NAMALWA (cell line): ENCODE results near the gene SELENOT.
"Not testable (repeated sequence)": the region's sequence is repeated elsewhere in the genome, so short reads cannot be mapped to it uniquely, and the experiment has no call there.

Experiments
- DNase-seq: peaks from one replicate; pipeline ENCODE4 v3.0.0-alpha.2; 2015; ENCODE audit warnings: low spot score

The SELENOT gene, protein sequence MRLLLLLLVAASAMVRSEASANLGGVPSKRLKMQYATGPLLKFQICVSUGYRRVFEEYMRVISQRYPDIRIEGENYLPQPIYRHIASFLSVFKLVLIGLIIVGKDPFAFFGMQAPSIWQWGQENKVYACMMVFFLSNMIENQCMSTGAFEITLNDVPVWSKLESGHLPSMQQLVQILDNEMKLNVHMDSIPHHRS

DNA sequence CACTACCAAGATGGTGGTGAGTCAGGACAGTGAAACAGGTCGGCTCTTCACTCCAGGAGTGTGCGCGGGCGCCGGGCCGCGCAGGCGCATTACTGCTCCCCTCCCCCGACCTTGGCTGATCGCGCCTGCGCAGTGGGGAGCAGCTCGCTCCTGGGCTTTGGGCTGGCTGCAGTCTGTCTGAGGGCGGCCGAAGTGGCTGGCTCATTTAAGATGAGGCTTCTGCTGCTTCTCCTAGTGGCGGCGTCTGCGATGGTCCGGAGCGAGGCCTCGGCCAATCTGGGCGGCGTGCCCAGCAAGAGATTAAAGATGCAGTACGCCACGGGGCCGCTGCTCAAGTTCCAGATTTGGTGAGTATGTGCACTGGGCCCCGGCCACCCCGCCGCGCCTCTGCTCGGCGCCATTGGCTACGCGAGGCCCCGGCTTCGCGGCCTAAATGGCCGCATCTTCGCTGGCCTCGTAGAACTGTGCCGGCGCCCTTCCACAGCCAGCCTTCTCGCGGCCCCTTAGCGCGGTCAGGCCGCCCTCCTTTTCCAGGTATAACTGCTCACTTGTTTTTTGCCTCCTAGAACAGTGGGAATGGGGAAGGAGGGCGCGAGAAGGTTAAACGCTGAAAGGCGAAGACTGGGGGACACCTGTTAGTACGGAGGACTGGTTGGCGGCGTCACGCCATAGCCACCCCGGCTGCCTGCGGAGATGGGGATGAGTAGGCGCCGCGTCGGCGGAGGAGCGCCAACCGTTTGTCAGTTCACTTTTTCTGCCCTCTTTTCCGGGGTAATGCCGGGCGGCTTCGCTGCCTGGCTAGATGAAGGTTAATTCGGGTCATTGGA is at the start of gene SELENOT:
SELENOT (plus strand) TSS at position 169 of the 827 bp plus-strand sequence; CDS start at position 211, 42 bp downstream.
- DNase-seq = peak; percentile 98

DNA sequence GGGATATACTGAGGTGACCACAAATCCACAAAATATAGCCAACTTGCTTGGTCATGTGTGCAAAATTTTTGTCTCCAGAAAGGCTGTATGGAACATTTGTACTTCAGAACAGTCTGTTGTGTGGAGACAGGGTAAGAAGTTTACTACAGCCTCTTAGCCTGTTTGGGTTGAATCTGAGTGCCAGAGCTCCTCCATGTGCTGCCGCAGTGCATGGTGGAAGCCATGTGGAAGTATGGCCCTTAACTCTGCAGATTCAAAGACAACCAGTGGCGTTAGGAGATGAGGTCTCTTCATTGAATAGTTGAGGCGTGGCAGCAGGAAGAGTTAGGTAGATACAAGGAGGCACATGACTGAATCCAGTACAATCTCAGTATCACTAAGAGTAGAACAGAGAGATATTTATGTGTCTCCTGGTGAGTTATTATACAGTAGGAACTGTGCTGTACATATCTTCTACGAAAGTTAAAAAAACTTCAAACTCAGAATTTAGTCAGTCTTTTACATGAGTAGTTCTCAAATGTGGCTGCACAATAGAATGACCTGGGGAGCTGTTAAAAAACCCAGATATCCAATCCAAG is 47.2 kb upstream of the SELENOT start:
- no peak for DNase-seq

- no peak for DNase-seq
Observed at GRCh38 chr3:150556792-150557191, 46.3 kb upstream of the SELENOT start.

- no peak for DNase-seq
Observed at GRCh38 chr3:150557725-150558124, 45.4 kb upstream of the SELENOT start.

DNA sequence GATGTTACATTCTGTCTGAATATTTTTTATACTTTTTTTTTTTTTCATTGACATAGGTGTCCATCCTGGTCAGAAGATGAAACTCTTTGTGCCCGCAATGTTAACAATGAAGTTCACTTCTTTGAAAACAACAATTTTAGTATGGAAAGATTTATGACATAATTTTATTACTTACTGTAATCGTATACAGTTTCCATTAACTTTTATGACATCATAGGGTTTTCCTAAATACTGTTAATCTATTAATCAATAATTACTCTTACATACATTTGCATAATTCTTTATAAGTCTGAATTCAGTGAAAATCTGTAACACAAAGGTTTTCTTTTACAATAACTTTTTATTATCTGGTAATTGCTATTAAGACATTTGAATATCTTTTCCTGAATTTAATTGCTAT is 38.9 kb upstream of the SELENOT start:
- no peak for DNase-seq

DNA sequence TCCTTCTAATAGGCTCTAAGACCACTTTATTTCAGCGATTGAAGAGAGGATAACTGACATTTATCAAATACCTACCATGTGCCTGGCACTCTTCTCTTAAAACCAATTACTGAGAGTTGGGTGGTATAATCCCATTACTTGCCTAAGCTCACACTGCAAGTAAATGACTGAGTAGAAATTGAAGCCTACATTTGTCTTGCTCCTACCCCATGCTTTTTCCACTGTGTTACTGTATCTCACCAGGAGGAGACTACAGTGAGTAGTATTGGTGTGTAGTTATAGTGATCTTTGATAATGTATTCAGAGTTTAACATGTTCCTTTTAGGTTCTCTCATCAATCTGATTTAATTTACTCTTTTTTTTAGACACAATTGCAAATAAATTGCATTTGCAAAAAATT is 35.8 kb upstream of the SELENOT start:
- no peak for DNase-seq

DNA sequence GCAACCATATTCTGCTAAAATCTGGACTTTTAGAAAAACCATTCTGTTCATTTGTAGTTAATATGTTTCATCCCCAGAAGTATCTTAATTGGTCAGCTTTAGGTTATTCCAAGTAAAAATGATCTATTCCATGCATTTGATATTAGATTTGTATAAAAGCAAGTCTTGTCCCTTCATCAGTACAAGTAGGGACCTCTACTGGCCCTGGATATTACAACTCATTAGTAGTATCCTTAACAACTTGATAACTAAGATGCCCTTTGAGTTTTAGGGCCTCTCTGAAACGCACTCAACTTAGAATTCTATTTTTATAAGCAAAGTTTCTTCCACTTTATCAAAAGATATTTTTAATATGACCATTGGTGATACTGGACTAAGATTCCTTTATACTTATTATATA is 25.3 kb upstream of the SELENOT start:
- no peak for DNase-seq

DNA sequence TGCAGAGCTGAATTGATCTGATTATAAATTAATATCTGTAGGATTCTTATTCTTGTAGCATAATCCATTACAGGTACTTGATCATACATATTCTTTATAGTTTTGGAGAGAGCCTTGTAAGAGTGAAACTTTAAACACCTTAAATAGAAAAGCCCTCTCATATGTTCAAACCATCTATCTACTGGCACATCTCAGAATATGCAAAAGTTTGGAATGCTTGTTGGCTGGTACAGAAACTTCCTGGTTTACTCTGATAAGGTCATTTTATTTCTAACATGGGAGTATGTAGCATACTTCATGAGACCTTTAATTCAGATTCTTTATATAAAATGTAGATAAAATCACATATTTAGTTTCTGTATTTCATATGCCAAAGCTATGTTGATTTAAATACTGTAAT is 21.9 kb upstream of the SELENOT start:
- DNase-seq = no peak

- DNase-seq = no peak
Observed at GRCh38 chr3:150582620-150583019, 20.5 kb upstream of the SELENOT start.

DNA sequence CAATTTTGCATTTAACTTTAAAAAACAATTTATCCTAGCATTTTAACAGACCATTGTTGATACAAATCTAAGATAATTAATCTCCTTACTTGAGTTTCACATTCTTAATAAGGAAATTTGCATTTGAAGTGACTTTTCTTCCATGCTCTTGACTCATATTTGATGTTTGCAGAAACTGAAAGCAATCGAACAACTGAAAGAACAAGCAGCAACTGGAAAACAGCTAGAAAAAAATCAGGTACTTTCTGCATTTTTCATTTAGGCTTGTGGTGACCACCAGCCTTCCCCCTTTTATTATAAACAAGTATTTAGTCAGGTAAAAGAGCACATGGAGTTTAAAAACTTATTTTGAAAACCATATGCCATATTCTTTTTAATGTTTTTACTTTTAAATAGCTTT is 20.1 kb upstream of the SELENOT start:
- DNase-seq = no peak

GRCh38 chr3:150588027-150588830 is 14.9 kb upstream of the SELENOT start:
- no peak for DNase-seq

DNA sequence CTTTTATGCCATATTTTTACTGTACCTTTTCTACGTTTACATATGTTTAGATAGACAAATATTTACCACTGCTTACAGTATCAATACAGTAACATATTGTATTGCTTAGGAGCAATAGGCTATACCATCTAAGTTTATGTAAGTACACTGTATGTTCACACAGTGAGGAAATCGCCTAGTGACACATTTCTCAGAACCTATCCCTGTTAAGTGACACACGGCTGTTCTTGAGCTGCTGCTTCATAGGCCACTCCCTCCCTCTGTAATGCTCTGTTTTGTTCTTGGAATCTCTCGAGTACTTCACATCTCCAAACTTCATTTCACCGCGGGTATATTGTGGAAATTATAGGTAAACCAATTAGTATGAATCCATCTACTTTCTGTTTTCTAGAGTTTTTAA is 13.4 kb upstream of the SELENOT start:
- DNase-seq = no peak

DNA sequence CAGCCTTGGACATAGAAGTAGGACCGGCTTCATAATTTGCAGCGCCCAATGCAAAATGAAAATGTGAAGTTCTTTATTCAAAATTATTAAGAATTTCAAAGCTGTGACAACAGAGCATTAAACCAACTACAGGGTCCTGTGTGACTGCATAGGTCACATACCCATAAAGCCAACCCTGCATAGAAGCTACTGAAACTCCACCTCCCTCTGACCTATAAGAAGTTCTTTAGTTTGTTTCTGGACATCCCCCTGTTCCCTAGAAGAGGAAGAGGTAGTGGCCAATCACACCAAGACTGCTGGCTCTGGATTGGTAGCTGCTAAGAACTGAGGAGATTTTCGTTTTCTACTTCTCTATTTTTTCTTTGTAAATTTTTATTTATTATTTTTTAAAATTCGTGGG is 9.0 kb upstream of the SELENOT start:
- DNase-seq = no peak

GRCh38 chr3:150597646-150598045 is 5.5 kb upstream of the SELENOT start:
- no peak for DNase-seq

DNA sequence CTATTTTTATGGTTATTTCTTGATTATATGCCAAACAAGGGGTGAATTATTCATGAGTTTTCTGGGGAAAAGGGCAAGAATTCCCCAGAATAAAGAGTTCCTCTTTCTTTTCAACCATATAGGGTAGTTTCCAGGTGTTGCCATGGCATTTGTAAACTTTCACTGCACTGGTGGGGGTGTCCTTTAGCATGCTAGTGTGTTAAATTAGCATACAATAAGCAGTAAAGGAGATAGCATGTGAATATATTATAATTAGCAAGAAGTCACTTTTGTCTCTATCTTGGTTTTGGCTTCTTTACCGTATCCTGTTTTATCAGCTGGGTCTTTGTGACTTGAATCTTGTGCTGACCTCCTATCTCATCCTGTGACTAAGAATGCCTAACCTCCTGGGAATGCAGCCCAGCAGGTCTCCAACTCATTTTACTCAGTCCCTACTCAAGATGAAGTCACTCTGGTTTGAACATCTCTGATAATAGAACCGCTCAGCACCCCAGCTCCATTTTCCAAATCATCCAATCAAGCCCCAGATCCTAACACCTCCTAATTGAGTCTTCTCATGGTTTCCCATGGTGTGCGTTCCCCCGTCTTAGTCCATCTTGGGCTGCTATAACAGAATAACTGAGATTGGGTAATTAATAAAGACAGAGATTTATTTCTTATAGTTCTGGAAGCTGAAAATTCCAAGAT is 3.4 kb upstream of the SELENOT start:
- peak; percentile 53 for DNase-seq

GRCh38 chr3:150600647-150601530 is 2.2 kb upstream of the SELENOT start:
- not testable (repeated sequence) for DNase-seq

DNA sequence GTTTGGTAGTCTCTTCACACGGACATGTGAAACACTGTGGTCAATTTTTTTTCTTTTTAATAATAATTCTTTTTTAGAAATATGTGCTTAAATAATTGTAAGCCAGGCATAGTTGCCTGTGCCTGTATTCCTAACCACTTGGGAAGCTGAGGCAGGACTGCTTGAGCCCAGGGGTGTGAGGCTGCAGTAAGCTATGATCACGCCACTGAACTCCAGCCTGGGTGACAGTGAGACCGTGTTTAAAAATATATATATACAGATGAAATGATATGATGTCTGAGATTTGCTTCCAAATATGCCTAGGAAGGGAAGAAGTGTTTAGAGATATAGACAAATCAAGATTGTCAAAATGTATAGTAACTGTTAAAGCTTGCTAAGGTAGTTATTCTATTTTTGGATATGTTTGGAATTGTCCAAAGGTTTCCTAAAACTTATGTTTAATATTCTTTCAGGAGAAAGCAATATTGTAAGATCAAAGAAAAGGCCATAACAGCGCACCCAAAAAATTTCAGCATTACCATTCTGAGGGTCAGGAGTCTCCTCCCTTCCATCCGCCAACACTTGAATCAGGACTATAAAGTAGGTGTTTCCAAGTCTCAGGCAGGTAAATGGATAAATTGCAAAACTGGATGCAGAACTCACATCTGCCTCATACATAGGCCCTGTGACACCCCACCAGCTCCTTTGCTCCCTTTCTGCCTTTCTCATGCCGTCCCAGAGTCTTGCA is 532 bp upstream of the SELENOT start:
- DNase-seq = no peak

DNA sequence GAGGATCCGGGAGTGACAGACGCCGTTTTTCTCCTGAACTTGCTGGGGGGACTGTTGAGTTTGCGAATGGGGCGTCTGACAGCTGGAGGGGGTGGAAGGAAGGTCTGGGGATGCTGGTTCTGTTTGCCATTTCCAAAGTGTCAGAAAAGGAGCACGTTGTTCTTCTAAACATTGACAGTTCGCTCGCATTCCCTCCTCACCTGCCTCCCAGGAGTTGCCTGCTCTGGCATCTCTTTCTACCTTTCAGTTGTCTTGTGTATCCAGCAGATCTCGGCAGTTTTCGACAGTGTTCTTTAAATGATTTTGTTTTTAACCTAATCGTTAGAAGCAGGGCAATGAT is 829 bp downstream of the SELENOT start:
- DNase-seq = no peak

DNA sequence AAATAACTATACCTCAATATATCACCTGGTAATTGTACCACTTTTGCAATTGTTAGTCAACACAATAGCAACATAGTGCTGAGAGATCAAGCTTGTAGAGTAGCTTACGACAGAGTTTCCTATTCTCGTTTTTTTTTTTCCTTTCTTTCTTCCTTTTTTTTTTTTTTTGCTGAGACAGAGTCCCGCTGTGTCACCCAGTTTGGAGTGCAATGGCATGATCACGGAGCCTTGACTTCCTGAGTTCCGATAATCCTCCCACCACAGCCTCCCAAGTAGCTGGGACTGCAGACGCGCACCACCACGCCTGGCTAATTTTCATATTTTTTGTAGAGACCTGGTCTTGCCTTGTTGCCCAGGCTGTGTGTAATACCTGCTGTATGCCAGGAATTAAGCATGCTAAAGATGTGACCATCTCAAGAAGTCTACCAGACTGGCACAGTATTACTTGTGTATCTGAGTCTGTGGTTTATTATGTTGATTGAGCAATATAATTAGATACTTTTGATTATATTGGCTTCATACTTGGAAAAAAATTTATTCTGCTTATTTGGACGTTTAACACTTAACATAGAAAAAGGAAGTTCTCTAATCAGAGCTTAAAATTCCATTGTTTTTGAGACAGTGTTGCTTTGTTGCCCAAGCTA is 3.0 kb downstream of the SELENOT start:
- peak; percentile 64 for DNase-seq
